ENCODE measurements around the gene UBE2L3.
A peak's percentile ranks its signal among the peaks of the same experiment; 100 is the strongest.
"Not testable (repeated sequence)": the region's sequence is repeated elsewhere in the genome, so short reads cannot be mapped to it uniquely, and the experiment has no call there.

Gene UBE2L3

DNA sequence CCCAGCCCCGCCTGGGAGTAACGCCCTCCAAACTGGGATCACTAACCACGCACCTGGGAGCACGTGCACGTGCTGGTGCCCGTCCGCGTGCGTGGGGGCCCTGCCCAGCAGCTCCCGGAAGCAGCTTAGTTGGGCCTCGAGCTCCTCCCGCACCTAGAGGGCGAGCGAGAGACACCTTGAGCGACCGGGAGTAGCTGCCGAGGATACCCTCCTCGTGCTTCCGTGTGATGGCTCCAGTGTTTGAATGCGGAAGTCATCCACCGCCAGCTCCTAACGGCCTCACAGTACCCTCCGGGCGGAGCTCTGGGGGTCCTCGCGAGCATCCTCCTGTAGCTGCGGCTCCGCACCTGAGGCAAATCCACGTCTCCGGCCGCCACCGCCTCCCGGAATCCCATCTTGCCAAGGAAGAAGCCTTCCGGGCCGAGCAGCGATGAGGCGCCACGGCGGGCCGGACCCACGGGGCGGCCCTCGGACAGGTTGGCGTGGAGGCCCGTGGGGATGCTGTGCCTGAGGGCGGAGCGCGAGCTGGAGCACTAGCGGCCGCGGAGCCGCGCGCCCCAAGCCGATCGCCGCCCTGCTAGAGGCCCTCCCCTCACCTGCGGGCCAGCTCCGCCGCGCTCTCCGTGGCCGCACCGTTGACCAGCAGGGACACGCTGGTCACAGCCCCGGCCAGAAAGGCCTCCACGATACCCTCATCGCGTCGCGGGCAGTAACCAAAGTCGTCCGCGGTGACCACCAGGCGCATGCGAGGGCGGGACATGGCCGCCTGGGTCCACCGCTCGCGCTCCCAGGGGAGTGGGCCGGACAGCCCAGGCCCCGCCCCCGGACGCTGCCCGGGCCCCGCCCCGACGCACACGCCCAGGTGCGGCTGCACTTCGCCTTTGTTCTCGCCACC is 62.0 kb downstream of the UBE2L3 start, which contains the start of gene YDJC:
TSS of gene YDJC (minus strand) at position 768 of the 895 bp plus-strand sequence. CDS start at position 760, 8 bp downstream.
- peak; percentile 86 for DNase-seq

DNA sequence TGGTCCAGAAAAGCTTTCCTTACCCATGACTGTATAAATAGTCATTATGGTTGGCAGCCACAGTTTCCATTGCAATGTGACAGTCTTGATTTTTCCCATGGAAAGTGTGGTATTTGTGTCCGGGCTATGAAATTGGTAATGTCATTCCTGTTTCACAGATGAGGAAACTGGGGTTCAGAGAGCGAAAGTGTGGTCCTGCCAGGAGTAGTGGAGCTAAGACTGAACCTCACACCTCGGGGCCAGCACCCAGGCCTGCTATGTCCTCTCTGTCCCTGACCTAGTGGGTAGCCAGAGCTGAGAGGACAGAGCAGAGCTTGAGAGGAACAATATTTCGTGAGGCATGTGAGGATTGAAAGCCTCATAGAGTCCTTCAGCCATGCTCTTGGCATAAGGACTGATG is 63.5 kb downstream of the UBE2L3 start:
- no peak for DNase-seq

DNA sequence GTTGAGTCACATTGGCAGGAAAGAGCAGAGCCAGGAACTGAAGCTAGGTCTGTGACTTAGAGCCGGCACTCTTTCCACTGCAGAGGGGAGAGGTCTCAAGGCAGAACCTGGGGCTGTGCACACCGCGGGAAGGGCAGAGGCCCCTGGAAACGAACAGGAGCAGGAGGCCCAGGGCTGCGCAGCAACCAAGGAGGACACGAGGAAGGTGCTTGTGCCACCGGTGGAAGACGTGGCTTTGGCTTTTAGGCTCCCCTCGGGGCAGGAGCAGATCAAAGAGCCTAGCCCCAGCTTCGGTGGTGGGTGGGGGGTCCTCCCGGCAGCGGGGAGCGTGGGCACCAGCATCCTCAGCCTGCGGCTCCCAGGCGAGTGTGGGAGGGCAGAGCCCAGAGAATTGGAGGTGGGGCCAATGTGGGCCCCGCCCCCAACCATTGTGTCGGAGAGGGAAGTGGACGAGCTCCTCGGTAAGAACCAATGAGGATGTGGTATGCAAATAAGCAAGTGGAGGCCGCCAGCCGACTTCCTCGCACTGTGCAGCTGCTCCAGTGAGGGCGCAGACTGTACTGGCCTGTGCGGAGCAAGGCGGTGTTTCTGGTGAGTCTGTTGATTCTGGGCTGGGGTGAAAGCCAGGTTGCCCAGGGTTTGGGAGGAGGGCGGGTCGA is 64.9 kb downstream of the UBE2L3 start, which contains the start of gene CCDC116:
TSS of gene CCDC116 (plus strand) at position 524 of the 659 bp plus-strand sequence. CDS start 422 bp downstream, outside the sequence.
- DNase-seq: no peak

DNA sequence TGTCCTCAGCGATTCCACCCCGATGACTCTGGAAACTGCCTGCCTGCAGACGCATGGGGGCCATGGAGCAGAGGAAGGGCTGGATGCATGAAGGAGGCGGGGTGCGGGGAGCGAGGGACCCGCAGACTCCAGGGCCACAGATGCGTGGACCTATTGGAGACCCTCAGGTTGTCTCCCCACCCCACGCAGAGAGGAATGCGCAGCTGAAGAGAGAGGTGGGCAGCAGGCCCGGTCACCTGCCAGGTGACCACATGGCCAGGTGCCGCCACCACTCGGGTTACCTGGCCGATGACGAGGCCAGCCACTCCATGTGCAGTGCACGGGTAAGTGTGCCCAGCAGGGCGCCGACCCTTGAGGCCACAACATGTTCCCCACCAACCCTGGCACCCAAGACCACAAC is 65.4 kb downstream of the UBE2L3 start:
- DNase-seq: no peak

DNA sequence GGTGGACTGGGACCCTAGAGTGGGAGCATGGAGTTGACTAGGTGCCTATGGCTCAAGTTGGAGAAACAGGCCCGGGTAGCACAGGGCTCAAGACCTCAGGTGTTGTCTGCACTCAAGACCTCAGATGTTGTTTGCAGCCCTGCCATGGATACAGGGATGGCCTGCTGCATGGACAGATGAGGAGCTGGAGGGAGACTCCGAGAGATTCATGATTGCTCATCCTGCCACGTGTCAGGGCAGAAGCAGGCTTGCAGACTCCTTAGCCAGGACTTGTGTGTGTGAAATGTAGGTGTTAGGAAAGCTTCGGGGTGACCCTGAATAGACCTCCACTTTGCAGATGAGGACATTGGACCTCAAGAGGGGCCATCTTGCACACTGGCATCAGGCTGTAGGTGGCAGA is 66.0 kb downstream of the UBE2L3 start:
- DNase-seq: no peak

DNA sequence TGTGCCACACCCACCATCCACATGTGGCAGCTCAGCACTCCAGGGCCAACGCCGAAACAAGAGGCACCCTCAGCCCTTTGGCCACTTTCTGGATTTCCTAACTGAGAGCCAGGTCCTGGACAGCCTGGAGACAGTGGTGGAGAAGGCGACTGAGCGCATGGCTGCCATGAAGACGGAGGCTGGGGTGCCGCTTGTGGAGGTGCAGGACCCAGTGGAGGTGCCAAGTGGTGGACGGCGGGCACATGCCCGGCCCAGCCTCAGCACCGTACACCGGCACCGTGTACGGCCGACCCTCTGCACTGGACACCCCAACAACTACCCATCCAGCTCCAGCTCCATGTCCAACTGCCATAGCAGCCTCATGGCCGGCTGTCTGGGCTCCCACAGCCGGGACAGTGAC is 66.6 kb downstream of the UBE2L3 start:
- no peak for DNase-seq

DNA sequence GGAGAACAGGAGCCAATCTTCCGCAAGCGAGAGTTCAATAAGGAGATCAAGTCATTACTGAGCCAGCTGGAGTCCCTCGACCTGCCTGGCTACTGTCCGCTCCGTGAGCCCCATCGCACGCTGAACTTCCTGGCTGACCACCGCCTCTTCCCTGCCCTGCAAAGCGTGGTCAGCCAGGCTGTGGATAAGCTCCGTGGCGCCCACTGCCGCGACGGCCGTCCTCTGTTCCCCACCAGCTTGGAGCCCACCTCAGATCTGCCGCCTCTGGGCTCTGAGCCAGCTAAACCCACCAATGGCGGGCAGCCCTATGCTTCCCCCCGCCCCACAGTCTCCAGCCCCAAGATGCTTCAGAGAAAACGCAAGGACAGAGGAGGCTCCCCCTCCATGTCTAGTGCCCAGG is 67.3 kb downstream of the UBE2L3 start:
- no peak for DNase-seq

DNA sequence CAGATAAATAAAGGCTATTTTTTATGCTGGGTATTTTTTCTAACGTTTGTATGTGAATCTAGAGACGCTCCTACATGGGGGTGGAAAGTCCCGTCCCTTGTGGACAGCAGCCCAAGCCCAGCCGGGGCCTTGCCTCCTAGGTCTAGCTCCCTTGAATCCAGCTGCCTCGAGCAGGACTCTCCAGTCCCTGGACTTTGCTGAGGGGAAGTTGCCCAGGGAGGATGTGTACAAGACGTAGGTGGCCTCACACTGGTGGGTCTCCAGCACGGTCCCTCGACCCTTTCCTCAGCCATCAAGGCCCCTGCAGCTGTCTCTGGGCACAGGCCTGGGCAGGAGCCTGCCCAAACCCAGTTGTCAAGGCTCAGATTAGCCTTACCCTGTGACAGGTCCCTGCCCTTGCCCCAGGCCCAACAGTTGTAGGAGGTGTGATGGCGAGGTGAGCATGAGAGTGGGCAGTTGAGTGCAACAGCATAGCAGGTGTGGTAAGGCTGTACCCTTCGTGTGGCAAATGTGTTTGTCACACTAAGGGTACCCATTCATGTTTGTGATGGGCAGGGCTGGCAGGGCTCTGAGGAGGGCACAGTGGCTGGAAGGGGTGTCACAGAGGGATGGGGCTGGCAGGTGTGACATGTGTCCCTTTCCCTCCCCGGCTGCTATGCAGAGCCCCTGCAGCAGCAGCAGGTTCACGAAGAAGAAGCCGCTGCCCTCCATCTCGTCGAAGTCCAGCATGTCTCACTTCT is 68.4 kb downstream of the UBE2L3 start:
- no peak for DNase-seq

DNA sequence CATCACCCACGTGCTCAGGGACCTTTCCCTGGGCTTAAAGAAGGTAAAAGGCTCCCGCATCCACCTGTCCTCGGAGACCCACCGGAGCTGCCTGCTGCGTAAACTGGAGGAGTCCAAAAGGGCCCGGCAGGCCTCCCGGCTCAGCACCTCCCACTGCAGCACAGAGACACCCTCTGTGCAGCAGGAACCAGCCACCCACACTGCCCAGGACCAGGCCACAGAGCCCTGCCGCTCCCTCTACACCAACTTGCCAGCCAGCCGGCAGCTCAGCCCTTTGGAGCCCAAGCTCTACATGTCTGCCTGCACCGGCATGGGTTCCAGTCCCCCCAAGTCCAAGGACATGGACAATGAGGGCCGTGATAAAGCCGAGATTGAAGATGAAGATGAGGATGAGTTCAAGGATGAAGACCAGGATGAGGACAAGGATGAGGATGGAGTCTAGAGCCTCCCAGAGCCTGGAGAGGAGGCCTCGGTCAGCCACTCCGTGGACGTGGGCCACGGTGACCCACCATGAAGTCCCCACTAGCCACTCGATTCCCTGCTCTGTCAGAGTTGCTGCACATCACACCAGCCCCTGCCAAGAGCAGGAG is 69.2 kb downstream of the UBE2L3 start:
- no peak for DNase-seq

DNA sequence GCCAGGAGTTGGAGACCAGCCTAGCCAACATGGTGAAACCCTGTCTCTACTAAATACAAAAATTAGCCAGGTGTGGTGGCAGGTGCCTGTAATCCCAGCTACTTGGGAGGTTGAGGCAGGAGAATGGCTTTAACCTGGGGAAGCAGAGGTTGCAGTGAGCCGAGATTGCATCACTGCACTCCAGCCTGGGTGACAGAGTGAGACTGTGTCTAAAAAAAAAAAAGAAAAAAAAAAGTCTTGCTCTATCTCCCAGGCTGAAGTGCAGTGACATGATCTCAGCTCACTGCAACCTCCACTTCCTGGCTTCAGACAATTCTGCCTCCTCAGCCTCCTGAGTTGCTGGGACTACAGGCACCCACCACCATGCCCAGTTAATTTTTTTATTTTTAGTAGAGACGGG is 69.9 kb downstream of the UBE2L3 start:
- DNase-seq: not testable (repeated sequence)

DNA sequence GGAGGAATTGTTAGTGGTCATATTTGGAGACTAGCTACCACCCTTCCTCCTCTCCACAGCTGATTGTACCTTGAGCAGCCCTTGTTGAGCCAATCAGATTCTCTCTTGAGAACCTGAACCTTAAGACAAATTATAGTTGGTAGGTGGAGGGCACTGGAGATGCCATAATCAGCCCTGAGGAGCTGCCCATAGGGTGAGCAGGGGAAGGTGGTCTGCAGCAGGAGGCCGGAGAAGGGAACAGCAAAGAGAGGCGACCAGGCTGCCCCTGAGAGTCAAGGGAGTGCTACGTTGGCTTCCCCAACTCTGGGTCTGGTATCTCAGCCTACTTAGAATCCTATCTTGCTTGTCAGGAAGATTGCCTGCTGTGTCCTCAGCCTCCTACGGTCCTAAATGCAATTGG is 71.8 kb downstream of the UBE2L3 start:
- no peak for DNase-seq

DNA sequence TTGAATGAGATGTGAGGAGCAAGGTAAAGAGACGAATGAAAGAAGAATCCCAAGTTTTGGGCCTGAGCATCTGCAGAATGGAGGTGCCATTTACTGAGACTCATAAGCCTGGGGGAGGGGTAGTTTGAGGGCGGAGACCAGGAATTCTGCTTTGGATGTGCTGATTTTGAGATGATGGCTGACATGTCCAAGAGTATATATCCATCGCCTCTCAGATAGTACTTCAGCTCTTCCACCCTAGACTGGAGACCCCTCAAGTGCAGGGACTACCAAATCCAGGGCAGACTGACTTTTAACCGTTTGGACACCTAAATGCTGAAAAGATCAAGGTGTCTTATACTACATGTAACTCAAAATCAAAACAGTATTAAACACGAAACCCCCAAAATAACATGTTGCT is 73.3 kb downstream of the UBE2L3 start:
- no peak for DNase-seq

DNA sequence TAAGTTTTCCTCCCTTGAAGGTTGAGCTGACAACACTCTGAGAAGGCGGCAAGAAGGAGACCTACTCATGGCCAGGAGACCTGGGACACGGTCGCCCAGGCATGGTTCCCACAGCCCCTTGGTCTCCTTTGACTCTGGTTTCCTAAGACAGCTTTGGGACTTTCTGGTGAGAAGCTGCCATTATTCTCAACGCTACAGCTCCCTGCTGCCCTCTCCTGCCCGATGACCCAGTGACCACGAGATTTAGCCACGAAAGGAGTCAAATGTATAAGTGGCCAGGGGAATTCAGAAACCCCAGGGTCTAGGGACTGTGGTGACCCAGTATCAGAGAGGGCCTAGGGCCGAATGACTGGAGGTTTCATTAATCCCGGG is 73.9 kb downstream of the UBE2L3 start:
- DNase-seq: peak; percentile 68

DNA sequence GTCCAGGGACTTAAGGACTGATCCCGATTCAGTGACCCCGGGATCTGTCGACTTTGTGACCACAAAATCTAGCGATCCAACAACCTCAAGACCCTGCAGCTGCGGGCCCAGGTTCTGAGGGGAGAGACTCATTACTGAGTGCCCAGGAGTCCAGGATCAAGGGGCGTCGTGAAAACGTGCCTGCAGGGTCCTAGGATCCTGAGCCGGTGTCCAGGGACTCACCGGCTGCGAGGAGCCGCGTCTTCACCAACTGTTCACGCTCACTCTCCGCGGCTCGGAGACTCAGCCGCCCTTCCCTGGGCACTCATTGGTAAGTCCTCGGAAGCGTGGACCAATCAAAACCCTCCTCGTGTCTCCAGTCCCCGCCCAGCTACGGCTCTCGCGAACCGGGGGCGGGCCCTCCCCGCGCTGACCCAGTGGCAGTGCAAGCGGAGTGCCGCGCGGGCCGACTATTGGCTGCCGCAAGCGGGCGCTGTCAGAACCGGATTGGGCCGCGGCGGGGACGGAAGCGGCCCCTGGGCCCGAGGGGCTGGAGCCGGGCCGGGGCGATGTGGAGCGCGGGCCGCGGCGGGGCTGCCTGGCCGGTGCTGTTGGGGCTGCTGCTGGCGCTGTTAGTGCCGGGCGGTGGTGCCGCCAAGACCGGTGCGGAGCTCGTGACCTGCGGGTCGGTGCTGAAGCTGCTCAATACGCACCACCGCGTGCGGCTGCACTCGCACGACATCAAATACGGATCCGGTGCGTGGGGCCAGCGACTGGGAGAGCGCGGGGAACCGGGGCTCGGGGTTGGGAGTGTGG is 74.5 kb downstream of the UBE2L3 start, which contains the start of gene SDF2L1:
TSS of gene SDF2L1 (plus strand) at position 514 of the 795 bp plus-strand sequence. CDS start at position 549, 35 bp downstream.
- DNase-seq: peak; percentile 99

DNA sequence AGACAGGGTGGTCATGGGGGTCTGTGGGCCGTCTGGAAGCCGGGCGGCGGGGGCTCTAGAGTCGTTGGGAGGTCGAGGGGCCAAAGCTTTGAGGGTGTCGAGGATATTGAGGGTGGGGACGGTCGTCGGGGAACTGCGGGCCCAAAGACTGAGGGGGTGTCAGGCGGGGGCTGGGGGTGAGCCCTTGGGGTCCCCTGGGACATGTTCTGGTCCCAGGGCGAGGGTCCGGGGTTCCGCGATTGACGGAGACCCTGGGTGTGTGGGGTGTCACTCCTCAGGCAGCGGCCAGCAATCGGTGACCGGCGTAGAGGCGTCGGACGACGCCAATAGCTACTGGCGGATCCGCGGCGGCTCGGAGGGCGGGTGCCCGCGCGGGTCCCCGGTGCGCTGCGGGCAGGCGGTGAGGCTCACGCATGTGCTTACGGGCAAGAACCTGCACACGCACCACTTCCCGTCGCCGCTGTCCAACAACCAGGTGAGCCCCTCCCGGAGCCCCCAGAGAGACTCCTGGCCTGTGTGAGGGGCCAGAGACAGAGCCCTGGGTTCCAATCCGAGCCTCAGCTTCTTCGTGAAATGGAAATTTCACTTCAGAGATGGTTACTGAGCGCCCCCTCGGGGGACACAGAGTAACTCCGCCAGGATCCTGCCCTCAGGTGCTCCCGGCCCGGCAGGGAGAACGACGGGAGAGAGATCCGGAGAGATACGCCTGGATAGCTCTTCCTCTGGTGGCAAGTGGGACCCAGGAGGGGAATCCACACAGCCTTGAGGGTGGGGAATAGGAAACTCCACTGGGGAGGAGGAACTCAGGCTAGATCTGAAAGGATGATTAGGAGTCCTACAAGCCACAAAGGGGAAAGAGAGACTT is 75.3 kb downstream of the UBE2L3 start:
- DNase-seq: peak; percentile 69

DNA sequence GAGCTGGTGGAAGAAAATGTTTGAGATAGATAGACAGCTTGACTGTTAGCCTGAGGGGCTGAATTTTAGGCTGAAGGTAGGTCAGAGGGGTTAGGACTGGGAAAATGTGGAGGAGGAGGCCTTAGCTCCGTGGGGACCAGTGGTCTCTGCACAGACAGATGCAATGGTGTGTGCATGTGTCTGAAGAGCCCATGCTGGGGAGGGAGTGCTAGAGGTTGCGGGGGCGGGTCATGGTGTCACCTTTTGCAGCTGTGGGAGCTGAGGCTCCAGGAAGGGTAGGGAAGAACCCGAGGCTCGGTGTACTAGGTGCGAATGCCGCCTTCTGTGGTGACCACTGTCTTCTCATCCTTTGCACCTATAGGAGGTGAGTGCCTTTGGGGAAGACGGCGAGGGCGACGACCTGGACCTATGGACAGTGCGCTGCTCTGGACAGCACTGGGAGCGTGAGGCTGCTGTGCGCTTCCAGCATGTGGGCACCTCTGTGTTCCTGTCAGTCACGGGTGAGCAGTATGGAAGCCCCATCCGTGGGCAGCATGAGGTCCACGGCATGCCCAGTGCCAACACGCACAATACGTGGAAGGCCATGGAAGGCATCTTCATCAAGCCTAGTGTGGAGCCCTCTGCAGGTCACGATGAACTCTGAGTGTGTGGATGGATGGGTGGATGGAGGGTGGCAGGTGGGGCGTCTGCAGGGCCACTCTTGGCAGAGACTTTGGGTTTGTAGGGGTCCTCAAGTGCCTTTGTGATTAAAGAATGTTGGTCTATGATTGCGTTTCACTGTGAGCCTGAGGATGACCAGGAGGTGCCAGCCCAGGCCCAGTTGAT is 76.2 kb downstream of the UBE2L3 start:
- DNase-seq: no peak

DNA sequence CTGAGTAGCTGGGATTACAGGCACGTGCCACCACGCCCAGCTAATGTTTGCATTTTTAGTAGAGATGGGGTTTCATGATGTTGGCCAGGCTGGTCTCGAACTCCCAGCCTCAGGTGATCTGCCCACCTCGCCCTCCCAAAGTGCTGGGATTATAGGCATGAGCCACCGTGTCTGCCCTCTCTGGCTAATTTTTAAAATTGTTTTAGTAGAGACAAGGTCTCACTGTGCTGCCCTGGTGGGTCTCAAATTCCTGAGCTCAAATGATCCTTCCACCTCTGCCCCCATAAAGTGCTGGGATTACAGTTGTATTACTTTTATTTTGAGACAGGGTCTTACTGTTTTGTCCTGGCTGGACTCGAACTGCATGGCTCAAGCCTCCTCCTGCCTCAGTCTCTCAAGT is 78.0 kb downstream of the UBE2L3 start:
- not testable (repeated sequence) for DNase-seq

DNA sequence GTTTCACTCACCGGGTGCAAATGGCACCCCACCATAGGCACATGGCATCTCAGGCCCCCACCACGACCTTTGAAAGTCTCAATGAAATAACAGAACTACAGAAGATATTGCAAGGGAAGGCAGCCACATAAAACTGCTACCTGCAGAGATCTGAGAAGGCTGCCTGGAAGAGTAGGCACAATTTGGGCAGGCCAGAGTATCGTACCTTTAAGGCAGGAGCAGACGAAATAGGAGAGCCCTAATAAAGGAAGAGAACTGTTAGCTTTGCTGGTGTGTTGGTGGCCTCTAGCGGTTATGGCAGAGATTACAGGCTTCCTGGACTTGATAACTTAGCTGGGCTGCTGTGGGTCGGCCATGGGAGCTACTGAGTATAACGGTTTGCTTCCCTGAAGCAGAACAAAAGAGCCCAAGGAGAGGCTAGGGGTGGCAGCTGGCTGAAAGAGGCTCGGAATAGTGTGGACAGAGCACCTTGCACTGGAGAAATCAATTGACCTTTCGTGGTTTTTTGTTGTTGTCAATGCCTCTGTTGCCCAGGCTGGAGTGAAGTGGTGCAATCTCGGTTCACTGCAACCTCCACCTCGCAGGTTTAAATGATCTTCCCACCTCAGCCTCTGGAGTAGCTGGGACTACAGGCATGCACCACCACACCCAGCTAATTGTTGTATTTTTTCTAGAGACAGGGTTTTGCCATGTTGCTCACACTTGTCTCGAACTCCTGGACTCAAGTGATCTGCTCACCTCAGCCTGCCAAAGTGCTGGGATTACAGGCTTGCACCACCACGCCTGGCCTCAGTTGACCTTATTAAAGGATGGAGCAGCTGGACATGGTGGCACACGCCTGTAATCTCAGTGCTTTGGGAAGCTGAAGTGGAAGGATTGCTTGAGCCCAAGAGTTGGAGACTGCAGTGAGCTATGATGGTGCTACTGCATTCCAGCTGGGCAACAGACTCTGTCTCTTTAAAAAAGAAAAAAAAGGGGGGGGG is 79.4 kb downstream of the UBE2L3 start:
- DNase-seq: peak; percentile 78

DNA sequence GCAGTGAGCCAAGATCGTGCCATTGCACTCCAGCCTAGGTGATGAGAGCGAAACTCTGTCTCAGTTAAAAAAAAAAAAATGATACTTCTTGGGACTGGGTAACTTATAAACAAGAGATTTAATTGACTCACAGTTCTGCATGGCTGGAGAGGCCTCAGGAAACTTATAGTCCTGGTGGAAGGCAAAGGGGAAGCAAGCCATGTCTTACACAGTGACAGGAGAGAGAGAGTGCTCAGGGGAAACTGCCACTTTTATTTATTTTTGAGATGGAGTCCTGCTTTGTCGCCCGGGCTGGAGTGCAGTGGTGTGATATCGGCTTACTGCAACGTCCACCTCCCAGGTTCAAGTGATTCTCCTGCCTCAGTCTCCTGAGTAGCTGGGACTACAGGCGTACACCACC is 82.8 kb downstream of the UBE2L3 start:
- DNase-seq: no peak

All from EL (cell line).